Upper lobe of right lung (tissue), 1 donor: ENCODE results near the gene RUSC1. TPM values are rescaled to one million over a fixed set of nuclear protein-coding genes. Genes with fewer than 3 reads are reported as not detected.
"Not testable (repeated sequence)": the region's sequence is repeated elsewhere in the genome, so short reads cannot be mapped to it uniquely, and the experiment has no call there.

ENCODE experiments used
- ATAC-seq: fragments of 200-7000 bp; cut with Tn5 transposase; one replicate; pipeline ENCODE4 v1.9.1; 2020; ENCODE audit warnings: mild to moderate bottlenecking, moderate library complexity
- DNase-seq: peaks from one replicate; pipeline ENCODE4 v3.0.0-alpha.2; 2020
- H3K27ac ChIP-seq: fragments of 200-600 bp; one replicate; pipeline ENCODE4 v1.8.0; 2022
- H3K27me3 ChIP-seq: fragments of 200-600 bp; one replicate; pipeline ENCODE4 v1.8.0; 2022; ENCODE audit warnings: mild to moderate bottlenecking
- H3K36me3 ChIP-seq: fragments of 200-600 bp; one replicate; pipeline ENCODE4 v1.8.0; 2022
- H3K4me1 ChIP-seq: fragments of 200-600 bp; one replicate; pipeline ENCODE4 v1.8.0; 2022
- H3K4me3 ChIP-seq: fragments of 200-600 bp; one replicate; pipeline ENCODE4 v1.8.0; 2022; ENCODE audit warnings: mild to moderate bottlenecking
- H3K9me3 ChIP-seq: fragments of 200-600 bp; one replicate; pipeline ENCODE4 v1.8.0; 2022
- CTCF ChIP-seq: fragments of 200-600 bp; IDR thresholded peaks from one replicate; pipeline ENCODE4 v1.8.0; 2022; ENCODE audit warnings: antibody characterized with exemption
- intact Hi-C: fragments of 100-400 bp; cut with DNase I; formaldehyde crosslinking; loops from one replicate; pipeline ENCODE4 v1.11.0; 2022
- total RNA-seq: library from RNA; stranded (reverse); fragmentation: NEBNext Ultra II Directional; extraction: Animal tissue kit (Norgen Biotek cat#: 25700); gene quantifications from one replicate; pipeline ENCODE4 v1.2.1, GENCODE V29; 2021
- donor health status: DM: no; HTN: yes; CAD: no; lungs with severe emphysema.

RUSC1 gene
- total RNA-seq, 1 donor from 2014 or later = 27.0 TPM

GRCh38 chr1:155284476-155284875, 36.2 kb upstream of the RUSC1 start:
- Histone ChIP-seq H3K27me3 (no peaks in the 10 kb centered on the region), H3K4me1 (no peaks in the 10 kb centered on the region), H3K36me3 (no peaks in the 10 kb centered on the region), H3K27ac (no peak overlapping the region), H3K9me3 (no peaks in the 10 kb centered on the region), H3K4me3 (no peak overlapping the region)
- DNase-seq = no peak
- TF ChIP-seq CTCF = no peak
- intact Hi-C loops = no loop called here
- ATAC-seq = no peak

- Histone ChIP-seq H3K27ac (no peak overlapping the region), H3K36me3 (no peaks in the 10 kb centered on the region), H3K4me3 (no peak overlapping the region), H3K27me3 (no peaks in the 10 kb centered on the region), H3K9me3 (no peaks in the 10 kb centered on the region), H3K4me1 (no peaks in the 10 kb centered on the region)
- ATAC-seq (no peak), DNase-seq (no peak)
- no peak for TF ChIP-seq CTCF
- intact Hi-C loops = no loop called here
Measured at GRCh38 chr1:155285063-155285462, 35.6 kb upstream of the RUSC1 start.

- no peaks in the 10 kb centered on the region for H3K9me3 ChIP-seq
- no peaks in the 10 kb centered on the region for H3K36me3 ChIP-seq
- ATAC-seq (no peak), DNase-seq (no peak)
- intact Hi-C loops = no loop called here
- no peaks in the 10 kb centered on the region for H3K4me1 ChIP-seq
- no peak for TF ChIP-seq CTCF
- H3K27ac ChIP-seq = no peak overlapping the region
- H3K4me3 ChIP-seq = no peak overlapping the region
- no peaks in the 10 kb centered on the region for H3K27me3 ChIP-seq
Measured at GRCh38 chr1:155285631-155286044, 35.1 kb upstream of the RUSC1 start.

- Histone ChIP-seq H3K9me3 (no peaks in the 10 kb centered on the region), H3K27ac (no peak overlapping the region), H3K27me3 (no peaks in the 10 kb centered on the region), H3K4me3 (no peak overlapping the region), H3K4me1 (no peaks in the 10 kb centered on the region), H3K36me3 (no peaks in the 10 kb centered on the region)
- TF ChIP-seq CTCF = no peak
- DNase-seq = no peak
- ATAC-seq = no peak
- intact Hi-C loops = no loop called here
Measured at GRCh38 chr1:155286544-155286943, 34.1 kb upstream of the RUSC1 start.

GRCh38 chr1:155287987-155288543, 32.6 kb upstream of the RUSC1 start:
- intact Hi-C loops = no loop called here
- Histone ChIP-seq H3K27me3 (no peaks in the 10 kb centered on the region), H3K36me3 (no peaks in the 10 kb centered on the region), H3K4me1 (no peaks in the 10 kb centered on the region), H3K4me3 (no peak overlapping the region), H3K9me3 (no peaks in the 10 kb centered on the region), H3K27ac (no peak overlapping the region)
- TF ChIP-seq CTCF = no peak
- no peak for ATAC-seq
- DNase-seq = no peak

- H3K4me1 ChIP-seq, H3K27ac ChIP-seq, H3K9me3 ChIP-seq, DNase-seq, ATAC-seq, H3K36me3 ChIP-seq, H3K4me3 ChIP-seq, intact Hi-C loops: not testable (repeated sequence)
- H3K27me3 ChIP-seq = peaks cover 22% of the 10 kb centered on the region
Measured at GRCh38 chr1:155291006-155291405, 29.7 kb upstream of the RUSC1 start.
